ENCODE results near the gene NT5DC3. TPM values are rescaled to one million over a fixed set of nuclear protein-coding genes. Genes with fewer than 3 reads are reported as not detected.

The NT5DC3 gene
- total RNA-seq, 3 donors from 2014 or later = 13.7 to 283 (median 18.0) TPM

GRCh38 chr12:103864710-103865109, 23.7 kb upstream of the NT5DC3 start:
- no peaks in the 10 kb centered on the region for H3K9me3 ChIP-seq
- H3K4me1 ChIP-seq (ENCODE audit: low read depth) = peaks cover under 1% of the 10 kb centered on the region
- no peak overlapping the region for H3K4me3 ChIP-seq
- no peak for ATAC-seq
- DNase-seq = no peak
- intact Hi-C loops (cut with DNase I, micrococcal nuclease) = loop anchor here in 1 of 2 donors (10.0 kb wide), 1 partner anchor 70 kb away; no protein-coding TSS in a partner anchor
- TF ChIP-seq CTCF (IDR thresholded peaks at IDR 0.05) = no peak
- no peaks in the 10 kb centered on the region for H3K36me3 ChIP-seq (ENCODE audit: low read depth)

- Histone ChIP-seq H3K36me3 (ENCODE audit: low read depth) (no peaks in the 10 kb centered on the region), H3K4me1 (ENCODE audit: low read depth) (peaks cover 6% of the 10 kb centered on the region), H3K9me3 (no peaks in the 10 kb centered on the region), H3K4me3 (no peak overlapping the region)
- no peak for TF ChIP-seq CTCF (IDR thresholded peaks at IDR 0.05)
- DNase-seq = peak; percentile 79 to 86 (median 81)
- ATAC-seq = peak; percentile 99
- intact Hi-C loops (cut with DNase I, micrococcal nuclease) = no loop called here
Measured at GRCh38 chr12:103858953-103859601, 18.0 kb upstream of the NT5DC3 start.

- ATAC-seq (no peak), DNase-seq (no peak)
- H3K4me1 ChIP-seq (ENCODE audit: low read depth) = peaks cover 6% of the 10 kb centered on the region
- H3K9me3 ChIP-seq = no peaks in the 10 kb centered on the region
- no peak overlapping the region for H3K4me3 ChIP-seq
- TF ChIP-seq CTCF (IDR thresholded peaks at IDR 0.05) = no peak
- intact Hi-C loops (cut with DNase I, micrococcal nuclease) = no loop called here
- no peaks in the 10 kb centered on the region for H3K36me3 ChIP-seq (ENCODE audit: low read depth)
Measured at GRCh38 chr12:103858335-103858734, 17.3 kb upstream of the NT5DC3 start.

GRCh38 chr12:103857164-103857563, 16.1 kb upstream of the NT5DC3 start:
- intact Hi-C loops (cut with DNase I, micrococcal nuclease) = no loop called here
- Histone ChIP-seq H3K4me3 (no peak overlapping the region), H3K4me1 (ENCODE audit: low read depth) (peaks cover 6% of the 10 kb centered on the region), H3K9me3 (no peaks in the 10 kb centered on the region), H3K36me3 (ENCODE audit: low read depth) (no peaks in the 10 kb centered on the region)
- DNase-seq = no peak
- ATAC-seq = no peak
- TF ChIP-seq CTCF (IDR thresholded peaks at IDR 0.05) = no peak

- ATAC-seq = no peak
- intact Hi-C loops (cut with DNase I, micrococcal nuclease) = no loop called here
- Histone ChIP-seq H3K4me1 (ENCODE audit: low read depth) (peaks cover 6% of the 10 kb centered on the region), H3K9me3 (no peaks in the 10 kb centered on the region), H3K4me3 (no peak overlapping the region), H3K36me3 (ENCODE audit: low read depth) (no peaks in the 10 kb centered on the region)
- DNase-seq = no peak
- TF ChIP-seq CTCF (IDR thresholded peaks at IDR 0.05) = no peak
Measured at GRCh38 chr12:103855896-103856657, 15.0 kb upstream of the NT5DC3 start.

Measured in mucosa of descending colon (tissue), 3 donors.